Loucy (cell line): ENCODE results near the gene TAF1L.
"Not testable (repeated sequence)": the region's sequence is repeated elsewhere in the genome, so short reads cannot be mapped to it uniquely, and the experiment has no call there.

Source experiments
- H2AFZ ChIP-seq: fragments of 200-600 bp; sonication (generic); 2 replicates; pipeline ENCODE4 v1.6.0; 2016; ENCODE audit warnings: antibody characterized with exemption, mild to moderate bottlenecking, low read length, moderate library complexity
- H3F3A ChIP-seq: fragments of 200-600 bp; 2 replicates; pipeline ENCODE4 v1.6.0; 2016; ENCODE audit warnings: antibody characterized with exemption, low read depth, mild to moderate bottlenecking
- H3K27me3 ChIP-seq: fragments of 200-600 bp; sonication (generic); 2 replicates; pipeline ENCODE4 v1.6.1; 2014; ENCODE audit warnings: low read length, mild to moderate bottlenecking; ENCODE audit not compliant: insufficient read depth, poor library complexity, severe bottlenecking
- H3K36me3 ChIP-seq: fragments of 200-600 bp; sonication (generic); 2 replicates; pipeline ENCODE4 v1.6.1; 2016; ENCODE audit warnings: low read length; ENCODE audit not compliant: insufficient read depth
- H3K4me1 ChIP-seq: fragments of 200-600 bp; sonication (generic); 2 replicates; pipeline ENCODE4 v1.5.1; 2014; ENCODE audit warnings: low read length, mild to moderate bottlenecking; ENCODE audit not compliant: insufficient read depth, poor library complexity, severe bottlenecking
- H3K4me2 ChIP-seq: fragments of 200-600 bp; sonication (generic); 2 replicates; pipeline ENCODE4 v1.6.0; 2014; ENCODE audit warnings: antibody characterized with exemption, low read length, low read depth, mild to moderate bottlenecking; ENCODE audit not compliant: poor library complexity, severe bottlenecking
- H3K4me3 ChIP-seq: fragments of 200-600 bp; sonication (generic); 2 replicates; pipeline ENCODE4 v1.5.1; 2014; ENCODE audit warnings: low read length, mild to moderate bottlenecking, mixed read lengths; ENCODE audit not compliant: poor library complexity, severe bottlenecking
- H3K79me2 ChIP-seq: fragments of 200-600 bp; sonication (generic); 2 replicates; pipeline ENCODE4 v1.6.1; 2014; ENCODE audit warnings: low read length; ENCODE audit not compliant: insufficient read depth
- H3K9ac ChIP-seq: fragments of 200-600 bp; sonication (generic); 2 replicates; pipeline ENCODE4 v1.6.0; 2014; ENCODE audit warnings: mild to moderate bottlenecking, low read depth, low read length, moderate library complexity; ENCODE audit not compliant: poor library complexity, severe bottlenecking
- H3K9me2 ChIP-seq: fragments of 200-600 bp; sonication (generic); replicated peaks from 2 replicates; pipeline ENCODE4 v1.6.1; 2016; ENCODE audit warnings: low read depth, low read length, mixed read lengths
- H3K9me3 ChIP-seq: fragments of 200-600 bp; sonication (generic); 2 replicates; pipeline ENCODE4 v1.6.1; 2014; ENCODE audit warnings: mild to moderate bottlenecking, antibody characterized with exemption, low read length, low read depth; ENCODE audit not compliant: insufficient read depth
- H4K20me1 ChIP-seq: fragments of 200-600 bp; sonication (generic); 2 replicates; pipeline ENCODE4 v1.6.0; 2014; ENCODE audit warnings: antibody characterized with exemption, low read length, mild to moderate bottlenecking; ENCODE audit not compliant: insufficient read depth, poor library complexity, severe bottlenecking
- EZH2phosphoT487 ChIP-seq: fragments of 200-600 bp; IDR thresholded peaks from 2 replicates; pipeline ENCODE4 v1.6.1; 2018; ENCODE audit warnings: antibody characterized with exemption, mild to moderate bottlenecking, moderate library complexity, borderline replicate concordance
- TF ChIP-seq, protein P1 (sequence below): fragments of 200-600 bp; sonication (generic); conservative IDR thresholded peaks from 2 replicates; pipeline ENCODE4 v1.5.1; 2014; ENCODE audit warnings: mild to moderate bottlenecking, antibody characterized with exemption, low read length

Gene TAF1L

DNA sequence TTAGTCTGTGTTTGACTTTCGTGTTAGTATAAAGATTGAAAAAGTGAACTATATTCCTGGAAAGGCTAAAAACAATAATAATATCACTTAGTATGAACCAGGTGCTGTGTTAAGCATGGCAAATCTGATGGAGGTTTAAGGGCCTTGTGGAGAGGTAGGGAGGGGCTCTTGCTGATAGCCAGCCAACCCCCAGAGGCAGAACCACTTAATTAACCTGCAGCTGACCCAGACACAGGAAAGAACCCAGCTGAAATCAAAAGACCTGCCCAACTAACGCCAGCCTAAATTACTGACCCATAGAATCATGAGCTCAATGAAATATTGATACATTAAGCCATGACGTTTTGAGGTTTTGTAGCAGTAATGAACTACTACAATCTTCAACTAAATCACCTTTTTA lies 28.3 kb upstream of the TAF1L start:
- no peak overlapping the region for H3K4me3 ChIP-seq
- H2AFZ ChIP-seq: no peak overlapping the region
- no peaks in the 10 kb centered on the region for H3K9me3 ChIP-seq
- no peaks in the 10 kb centered on the region for H3K36me3 ChIP-seq
- no peaks in the 10 kb centered on the region for H3K4me1 ChIP-seq
- H4K20me1 ChIP-seq: no peaks in the 10 kb centered on the region
- no peaks in the 10 kb centered on the region for H3K9me2 ChIP-seq
- H3K27me3 ChIP-seq: no peaks in the 10 kb centered on the region
- H3F3A ChIP-seq: no peaks in the 10 kb centered on the region
- TF ChIP-seq, protein P1, sequence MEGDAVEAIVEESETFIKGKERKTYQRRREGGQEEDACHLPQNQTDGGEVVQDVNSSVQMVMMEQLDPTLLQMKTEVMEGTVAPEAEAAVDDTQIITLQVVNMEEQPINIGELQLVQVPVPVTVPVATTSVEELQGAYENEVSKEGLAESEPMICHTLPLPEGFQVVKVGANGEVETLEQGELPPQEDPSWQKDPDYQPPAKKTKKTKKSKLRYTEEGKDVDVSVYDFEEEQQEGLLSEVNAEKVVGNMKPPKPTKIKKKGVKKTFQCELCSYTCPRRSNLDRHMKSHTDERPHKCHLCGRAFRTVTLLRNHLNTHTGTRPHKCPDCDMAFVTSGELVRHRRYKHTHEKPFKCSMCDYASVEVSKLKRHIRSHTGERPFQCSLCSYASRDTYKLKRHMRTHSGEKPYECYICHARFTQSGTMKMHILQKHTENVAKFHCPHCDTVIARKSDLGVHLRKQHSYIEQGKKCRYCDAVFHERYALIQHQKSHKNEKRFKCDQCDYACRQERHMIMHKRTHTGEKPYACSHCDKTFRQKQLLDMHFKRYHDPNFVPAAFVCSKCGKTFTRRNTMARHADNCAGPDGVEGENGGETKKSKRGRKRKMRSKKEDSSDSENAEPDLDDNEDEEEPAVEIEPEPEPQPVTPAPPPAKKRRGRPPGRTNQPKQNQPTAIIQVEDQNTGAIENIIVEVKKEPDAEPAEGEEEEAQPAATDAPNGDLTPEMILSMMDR: no peak
- no peak for TF ChIP-seq EZH2phosphoT487
- no peak overlapping the region for H3K9ac ChIP-seq
- no peaks in the 10 kb centered on the region for H3K79me2 ChIP-seq
- no peak overlapping the region for H3K4me2 ChIP-seq

DNA sequence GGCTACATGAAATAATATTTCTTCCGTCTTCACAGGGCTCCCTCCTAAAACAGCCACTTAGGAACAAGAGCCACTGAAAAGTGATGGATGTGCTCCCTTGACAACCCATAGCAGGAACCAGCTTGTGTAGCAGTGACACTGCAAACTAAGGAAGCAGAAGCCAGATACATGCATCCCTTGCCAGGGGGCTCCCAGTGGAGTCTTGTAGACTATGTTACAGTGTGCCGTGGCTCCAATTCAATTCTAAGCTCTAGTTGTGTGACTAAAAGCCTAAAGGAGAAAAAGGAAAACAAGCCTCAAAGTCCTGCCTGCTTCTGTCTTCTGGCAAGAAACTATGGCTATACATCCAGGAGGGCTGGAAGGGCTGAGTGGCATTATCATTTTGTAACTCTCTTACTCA lies 12.2 kb upstream of the TAF1L start:
- no peak for TF ChIP-seq EZH2phosphoT487
- TF ChIP-seq, protein P1: no peak
- Histone ChIP-seq H3K4me1 (no peaks in the 10 kb centered on the region), H3K9me3 (no peaks in the 10 kb centered on the region), H3K36me3 (no peaks in the 10 kb centered on the region), H3K27me3 (no peaks in the 10 kb centered on the region), H4K20me1 (no peaks in the 10 kb centered on the region), H2AFZ (no peak overlapping the region), H3F3A (no peaks in the 10 kb centered on the region), H3K4me3 (no peak overlapping the region), H3K79me2 (no peaks in the 10 kb centered on the region), H3K4me2 (no peak overlapping the region), H3K9me2 (no peaks in the 10 kb centered on the region), H3K9ac (no peak overlapping the region)

DNA sequence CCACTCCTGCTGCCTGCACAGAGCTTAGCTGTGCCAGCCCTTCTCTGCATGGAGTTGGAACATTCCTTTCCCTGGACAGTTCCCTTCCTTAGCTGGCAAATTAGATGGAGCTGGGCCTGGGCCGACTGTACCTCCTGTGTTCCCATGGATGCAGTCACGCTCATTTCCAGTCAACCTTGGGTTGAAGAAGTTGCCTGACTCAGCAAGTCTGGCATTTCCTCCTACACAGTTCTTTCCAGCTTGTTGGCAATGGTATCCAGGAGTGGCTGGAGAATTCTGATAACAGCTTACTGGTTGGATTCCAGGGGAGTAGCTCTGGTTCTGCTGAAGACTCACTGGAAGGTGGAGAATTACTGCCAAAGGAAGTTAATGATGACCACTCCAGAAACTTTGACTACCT lies 9.2 kb upstream of the TAF1L start:
- Histone ChIP-seq H3K27me3 (no peaks in the 10 kb centered on the region), H2AFZ (no peak overlapping the region), H3F3A (no peaks in the 10 kb centered on the region), H3K4me1 (no peaks in the 10 kb centered on the region), H3K9me3 (no peaks in the 10 kb centered on the region), H3K9me2 (no peaks in the 10 kb centered on the region), H3K79me2 (no peaks in the 10 kb centered on the region), H3K4me3 (no peak overlapping the region), H4K20me1 (no peaks in the 10 kb centered on the region), H3K4me2 (no peak overlapping the region), H3K9ac (no peak overlapping the region), H3K36me3 (no peaks in the 10 kb centered on the region)
- TF ChIP-seq, protein P1: no peak
- no peak for TF ChIP-seq EZH2phosphoT487

DNA sequence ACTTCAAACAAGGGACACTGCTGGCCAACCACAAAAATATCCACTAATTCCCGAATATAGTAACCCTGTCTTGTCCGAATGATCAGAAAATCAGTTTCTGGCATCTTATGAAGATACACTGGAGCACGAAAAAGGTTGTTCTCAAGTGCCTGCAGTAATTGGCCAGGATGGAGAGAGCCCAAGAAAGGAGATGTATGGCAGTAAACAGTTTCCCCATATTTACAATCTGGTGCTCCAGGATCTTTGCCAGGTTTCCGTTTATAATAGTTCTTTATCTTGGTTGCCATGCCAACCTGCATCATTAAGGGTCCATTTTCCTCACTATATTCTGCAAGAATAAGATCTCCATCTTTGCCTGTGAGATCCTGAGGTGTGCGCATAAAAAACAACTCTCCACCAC lies 2.3 kb downstream of the TAF1L start:
- not testable (repeated sequence) for H3K4me3 ChIP-seq, H3K9me2 ChIP-seq, H3K36me3 ChIP-seq, H3K9me3 ChIP-seq, H3K79me2 ChIP-seq, H2AFZ ChIP-seq, H3K9ac ChIP-seq, H3K4me1 ChIP-seq, H3K4me2 ChIP-seq, H4K20me1 ChIP-seq, H3F3A ChIP-seq, H3K27me3 ChIP-seq
